PFSK-1 (cell line): ENCODE results near the gene SLC16A11.

ENCODE experiments used
- FOXP2 ChIP-seq: optimal IDR thresholded peaks from 2 replicates; pipeline ENCODE3; 2011; ENCODE audit warnings: borderline replicate concordance, control low read depth, inconsistent platforms; ENCODE audit not compliant: insufficient read depth; ENCODE audit errors: extremely low read length, extremely low read depth
- POLR2AphosphoS5 ChIP-seq: IDR thresholded peaks from 2 replicates; pipeline ENCODE4 v1.6.1; 2012; ENCODE audit warnings: low read depth, mild to moderate bottlenecking, control low read depth, low read length, moderate library complexity
- REST ChIP-seq, 2 experiments: IDR thresholded peaks; 2 replicates each; pipeline versions ENCODE4 v1.6.1 to v1.8.0; 2011 to 2012; ENCODE audit warnings: low read depth in 2 of 2, low read length in 2 of 2, control low read depth in 1 of 2, inconsistent platforms in 1 of 2, mild to moderate bottlenecking in 1 of 2, moderate library complexity in 1 of 2; ENCODE audit not compliant: insufficient read depth in 1 of 2
- SIN3A ChIP-seq: IDR thresholded peaks from 2 replicates; pipeline ENCODE4 v1.6.1; 2012; ENCODE audit warnings: mild to moderate bottlenecking, low read length, moderate library complexity, borderline replicate concordance; ENCODE audit not compliant: insufficient read depth
- TAF1 ChIP-seq: IDR thresholded peaks from 2 replicates; pipeline ENCODE4 v1.6.1; 2012; ENCODE audit warnings: low read length, control low read depth, borderline replicate concordance; ENCODE audit not compliant: insufficient read depth

SLC16A11 gene

GRCh38 chr17:7019367-7019766 is 24.5 kb downstream of the SLC16A11 start:
- TF ChIP-seq SIN3A (no peak), FOXP2 (no peak), TAF1 (no peak), POLR2AphosphoS5 (no peak), REST (IDR thresholded peaks at IDR 0.05; ENCODE audit: insufficient read depth in 1 of 2, low read depth in 2 of 2, low read length in 2 of 2) (no peak)

GRCh38 chr17:7018331-7018964 is 25.4 kb downstream of the SLC16A11 start:
- TF ChIP-seq REST (IDR thresholded peaks at IDR 0.05; ENCODE audit: insufficient read depth in 1 of 2, low read depth in 2 of 2, low read length in 2 of 2) (no peak), POLR2AphosphoS5 (no peak), FOXP2 (no peak)

- TF ChIP-seq POLR2AphosphoS5 = no peak
- TF ChIP-seq TAF1 = no peak
- no peak for TF ChIP-seq FOXP2
- no peak for TF ChIP-seq SIN3A
- no peak for TF ChIP-seq REST (IDR thresholded peaks at IDR 0.05; ENCODE audit: insufficient read depth in 1 of 2, low read depth in 2 of 2, low read length in 2 of 2)
Measured at GRCh38 chr17:7017827-7018200, 26.1 kb downstream of the SLC16A11 start.

GRCh38 chr17:7016886-7017826 is 26.7 kb downstream of the SLC16A11 start:
- TF ChIP-seq SIN3A (no peak), REST (IDR thresholded peaks at IDR 0.05; ENCODE audit: insufficient read depth in 1 of 2, low read depth in 2 of 2, low read length in 2 of 2) (no peak), FOXP2 (no peak), TAF1 (no peak), POLR2AphosphoS5 (no peak)
